Liver (tissue), 9 donors: ENCODE measurements around the gene OCA2. TPM values are rescaled to one million over a fixed set of nuclear protein-coding genes. Genes with fewer than 3 reads are reported as not detected.

Source experiments
- DNase-seq: peaks from one replicate; pipeline ENCODE4 v3.0.0-alpha.2; 2017; ENCODE audit warnings: low spot score
- H3K27ac ChIP-seq, 2 donors: one replicate each; pipeline ENCODE4 v1.7.0; 2013; ENCODE audit warnings: inconsistent platforms in 2 of 2, low read length in 2 of 2, control low read depth in 1 of 2, low read depth in 1 of 2, mild to moderate bottlenecking in 1 of 2
- H3K27me3 ChIP-seq, 4 donors: one replicate each; pipeline versions ENCODE4 v1.6.1 to v1.7.0; 2013; ENCODE audit warnings: low read length in 3 of 4, inconsistent platforms in 1 of 4, mild to moderate bottlenecking in 1 of 4, moderate library complexity in 1 of 4; ENCODE audit not compliant: control insufficient read depth in 4 of 4, insufficient read depth in 4 of 4
- H3K36me3 ChIP-seq, 4 donors: one replicate each; pipeline versions ENCODE4 v1.6.1 to v1.7.0; 2013; ENCODE audit warnings: low read length in 3 of 4, mild to moderate bottlenecking in 3 of 4, low read depth in 1 of 4, moderate library complexity in 1 of 4; ENCODE audit not compliant: control insufficient read depth in 4 of 4, insufficient read depth in 3 of 4
- H3K4me1 ChIP-seq, 4 donors: one replicate each; pipeline versions ENCODE4 v1.6.1 to v1.7.0; 2013; ENCODE audit warnings: low read length in 3 of 4, mild to moderate bottlenecking in 3 of 4, moderate library complexity in 1 of 4; ENCODE audit not compliant: control insufficient read depth in 4 of 4, insufficient read depth in 4 of 4
- H3K4me3 ChIP-seq, 3 donors: one replicate each; pipeline versions ENCODE4 v1.6.1 to v1.7.0; 2013; ENCODE audit warnings: low read length in 3 of 3, control low read depth in 1 of 3, low read depth in 1 of 3, mild to moderate bottlenecking in 1 of 3
- H3K9ac ChIP-seq, 2 donors: one replicate each; pipeline ENCODE4 v1.7.0; 2013; ENCODE audit warnings: low read length in 2 of 2, mild to moderate bottlenecking in 2 of 2, moderate library complexity in 2 of 2, control low read depth in 1 of 2, low read depth in 1 of 2
- H3K9me3 ChIP-seq, 4 donors: one replicate each; pipeline versions ENCODE4 v1.6.1 to v1.7.0; 2013; ENCODE audit warnings: low read length in 3 of 4; ENCODE audit not compliant: control insufficient read depth in 4 of 4
- CTCF ChIP-seq: fragments of 150-350 bp; IDR thresholded peaks from 2 replicates; pipeline ENCODE4 v1.5.1; 2017; ENCODE audit warnings: improper control_type of control experiment, low read depth, low read length; ENCODE audit not compliant: missing input control
- EGR1 ChIP-seq, 2 donors: IDR thresholded peaks; 2 replicates each; pipeline ENCODE4 v1.6.1; 2016 to 2018; ENCODE audit warnings: antibody characterized with exemption in 2 of 2, low read depth in 2 of 2
- FOXA1 ChIP-seq: IDR thresholded peaks from 2 replicates; pipeline ENCODE4 v1.6.1; 2016; ENCODE audit warnings: antibody characterized with exemption
- FOXA2 ChIP-seq: IDR thresholded peaks from 2 replicates; pipeline ENCODE4 v1.6.1; 2016; ENCODE audit warnings: antibody characterized with exemption
- GABPA ChIP-seq, 2 donors: IDR thresholded peaks in 1 of 2; conservative IDR thresholded peaks in 1 of 2; 2 replicates each; pipeline ENCODE4 v1.6.1; 2016; ENCODE audit warnings: antibody characterized with exemption in 2 of 2, mild to moderate bottlenecking in 1 of 2, moderate library complexity in 1 of 2
- HNF4A ChIP-seq, 2 donors: conservative IDR thresholded peaks; 2 replicates each; pipeline ENCODE4 v1.6.1; 2016; ENCODE audit warnings: antibody characterized with exemption in 2 of 2, mild to moderate bottlenecking in 2 of 2
- HNF4G ChIP-seq: IDR thresholded peaks from 2 replicates; pipeline ENCODE4 v1.6.1; 2016; ENCODE audit warnings: antibody characterized with exemption
- JUND ChIP-seq, 2 donors: IDR thresholded peaks; 2 replicates each; pipeline ENCODE4 v1.6.1; 2016; ENCODE audit warnings: antibody characterized with exemption in 2 of 2
- MAX ChIP-seq: IDR thresholded peaks from 2 replicates; pipeline ENCODE4 v1.6.1; 2016; ENCODE audit warnings: antibody characterized with exemption
- NR2F2 ChIP-seq: IDR thresholded peaks from 2 replicates; pipeline ENCODE4 v1.6.1; 2016; ENCODE audit warnings: antibody characterized with exemption
- RAD21 ChIP-seq, 2 donors: IDR thresholded peaks; 2 replicates each; pipeline ENCODE4 v1.6.1; 2016; ENCODE audit warnings: antibody characterized with exemption in 2 of 2, mild to moderate bottlenecking in 2 of 2
- RXRA ChIP-seq, 2 donors: IDR thresholded peaks; 2 replicates each; pipeline ENCODE4 v1.6.1; 2017 to 2018; ENCODE audit warnings: antibody characterized with exemption in 2 of 2, mild to moderate bottlenecking in 1 of 2
- SP1 ChIP-seq: IDR thresholded peaks from 2 replicates; pipeline ENCODE4 v1.6.1; 2018; ENCODE audit warnings: antibody characterized with exemption, mild to moderate bottlenecking
- TAF1 ChIP-seq: conservative IDR thresholded peaks from 2 replicates; pipeline ENCODE4 v1.6.1; 2016; ENCODE audit warnings: antibody characterized with exemption, mild to moderate bottlenecking
- YY1 ChIP-seq: IDR thresholded peaks from 2 replicates; pipeline ENCODE4 v1.6.1; 2016; ENCODE audit warnings: antibody characterized with exemption, mild to moderate bottlenecking
- WGBS: extraction: QIAGEN DNeasy Blood & Tissue Kit; methylation state at CpG from one replicate; pipeline ENCODE4 v1.1.7; 2013; 5-methylcytosine and 5-hydroxymethylcytosine counted together
- polyA plus RNA-seq, 2 donors: library from polyadenylated mRNA; stranded (reverse) in 1 of 2; unstranded in 1 of 2; fragments of 200-250 nt in 1 of 2; fragments of >200 nt in 1 of 2; fragmentation: Nextera tagmentation in 1 of 2; extraction: Ambion mirVana in 1 of 2; gene quantifications; one replicate each; pipeline versions ENCODE4 v1.2.1 to v1.2.3, GENCODE V29; 2013 to 2015
- total RNA-seq, 2 donors: library from RNA; depleted of rRNA; stranded (reverse); fragments of >200 nt; gene quantifications; one replicate each; pipeline ENCODE4 v1.2.3, GENCODE V29; 2014
- TF ChIP-seq, protein P1 (sequence below): IDR thresholded peaks from 2 replicates; pipeline ENCODE4 v1.6.1; 2016; ENCODE audit warnings: antibody characterized with exemption, mild to moderate bottlenecking
- TF ChIP-seq, protein P2 (sequence below): IDR thresholded peaks from 2 replicates; pipeline ENCODE4 v1.6.1; 2016; ENCODE audit warnings: antibody characterized with exemption
- TF ChIP-seq, protein P3 (sequence below): IDR thresholded peaks from 2 replicates; pipeline ENCODE4 v1.6.1; 2016; ENCODE audit warnings: antibody characterized with exemption
- donor health status: healthy.
- donor health status: healthy.
- donor health status: healthy.
- donor health status: healthy.
- donor health status: healthy.

Gene OCA2
- total and polyA plus RNA-seq, 4 donors = 0.02 to 0.56 (median 0.15) TPM

DNA sequence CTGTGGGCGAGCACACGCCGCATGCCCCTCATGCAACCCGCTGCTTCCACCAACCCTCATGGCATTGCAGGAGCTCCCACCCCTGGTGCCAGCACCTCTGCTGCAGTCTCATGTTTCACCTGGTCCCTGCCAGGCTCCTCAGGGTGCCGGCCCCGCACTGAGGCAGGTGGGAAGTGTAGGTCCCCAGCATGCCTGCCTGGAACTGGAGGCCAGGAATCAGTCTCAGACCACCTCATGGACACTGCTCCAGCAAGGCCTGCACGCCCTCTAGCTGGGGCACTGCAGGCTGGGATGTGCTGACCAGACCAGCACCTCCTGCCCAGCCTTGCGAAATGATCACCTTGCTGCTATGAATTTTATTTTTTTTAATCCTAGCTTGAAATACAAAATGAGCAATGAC lies 39.1 kb downstream of the OCA2 start:
- no peak for DNase-seq
- peaks cover 0 to 8% (median under 1%) of the 10 kb centered on the region in 4 donors for H3K9me3 ChIP-seq
- no peaks in the 10 kb centered on the region for H3K36me3 ChIP-seq
- no peak overlapping the region for H3K4me3 ChIP-seq
- TF ChIP-seq MAX (no peak), GABPA (IDR thresholded peaks at IDR 0.05 in 1 of 2, conservative IDR thresholded peaks at IDR 0.05 in 1 of 2) (no peak), CTCF (no peak), NR2F2 (no peak), HNF4A (conservative IDR thresholded peaks at IDR 0.05) (no peak), FOXA2 (no peak), JUND (IDR thresholded peaks at IDR 0.05) (no peak), FOXA1 (no peak), RXRA (IDR thresholded peaks at IDR 0.05) (no peak), RAD21 (IDR thresholded peaks at IDR 0.05) (no peak), HNF4G (no peak), SP1 (no peak), EGR1 (IDR thresholded peaks at IDR 0.05; ENCODE audit: low read depth in 2 of 2) (no peak), YY1 (no peak), TAF1 (no peak)
- TF ChIP-seq, protein P1, sequence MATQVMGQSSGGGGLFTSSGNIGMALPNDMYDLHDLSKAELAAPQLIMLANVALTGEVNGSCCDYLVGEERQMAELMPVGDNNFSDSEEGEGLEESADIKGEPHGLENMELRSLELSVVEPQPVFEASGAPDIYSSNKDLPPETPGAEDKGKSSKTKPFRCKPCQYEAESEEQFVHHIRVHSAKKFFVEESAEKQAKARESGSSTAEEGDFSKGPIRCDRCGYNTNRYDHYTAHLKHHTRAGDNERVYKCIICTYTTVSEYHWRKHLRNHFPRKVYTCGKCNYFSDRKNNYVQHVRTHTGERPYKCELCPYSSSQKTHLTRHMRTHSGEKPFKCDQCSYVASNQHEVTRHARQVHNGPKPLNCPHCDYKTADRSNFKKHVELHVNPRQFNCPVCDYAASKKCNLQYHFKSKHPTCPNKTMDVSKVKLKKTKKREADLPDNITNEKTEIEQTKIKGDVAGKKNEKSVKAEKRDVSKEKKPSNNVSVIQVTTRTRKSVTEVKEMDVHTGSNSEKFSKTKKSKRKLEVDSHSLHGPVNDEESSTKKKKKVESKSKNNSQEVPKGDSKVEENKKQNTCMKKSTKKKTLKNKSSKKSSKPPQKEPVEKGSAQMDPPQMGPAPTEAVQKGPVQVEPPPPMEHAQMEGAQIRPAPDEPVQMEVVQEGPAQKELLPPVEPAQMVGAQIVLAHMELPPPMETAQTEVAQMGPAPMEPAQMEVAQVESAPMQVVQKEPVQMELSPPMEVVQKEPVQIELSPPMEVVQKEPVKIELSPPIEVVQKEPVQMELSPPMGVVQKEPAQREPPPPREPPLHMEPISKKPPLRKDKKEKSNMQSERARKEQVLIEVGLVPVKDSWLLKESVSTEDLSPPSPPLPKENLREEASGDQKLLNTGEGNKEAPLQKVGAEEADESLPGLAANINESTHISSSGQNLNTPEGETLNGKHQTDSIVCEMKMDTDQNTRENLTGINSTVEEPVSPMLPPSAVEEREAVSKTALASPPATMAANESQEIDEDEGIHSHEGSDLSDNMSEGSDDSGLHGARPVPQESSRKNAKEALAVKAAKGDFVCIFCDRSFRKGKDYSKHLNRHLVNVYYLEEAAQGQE = no peak
- TF ChIP-seq, protein P2, sequence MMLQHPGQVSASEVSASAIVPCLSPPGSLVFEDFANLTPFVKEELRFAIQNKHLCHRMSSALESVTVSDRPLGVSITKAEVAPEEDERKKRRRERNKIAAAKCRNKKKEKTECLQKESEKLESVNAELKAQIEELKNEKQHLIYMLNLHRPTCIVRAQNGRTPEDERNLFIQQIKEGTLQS = no peak
- TF ChIP-seq, protein P3, sequence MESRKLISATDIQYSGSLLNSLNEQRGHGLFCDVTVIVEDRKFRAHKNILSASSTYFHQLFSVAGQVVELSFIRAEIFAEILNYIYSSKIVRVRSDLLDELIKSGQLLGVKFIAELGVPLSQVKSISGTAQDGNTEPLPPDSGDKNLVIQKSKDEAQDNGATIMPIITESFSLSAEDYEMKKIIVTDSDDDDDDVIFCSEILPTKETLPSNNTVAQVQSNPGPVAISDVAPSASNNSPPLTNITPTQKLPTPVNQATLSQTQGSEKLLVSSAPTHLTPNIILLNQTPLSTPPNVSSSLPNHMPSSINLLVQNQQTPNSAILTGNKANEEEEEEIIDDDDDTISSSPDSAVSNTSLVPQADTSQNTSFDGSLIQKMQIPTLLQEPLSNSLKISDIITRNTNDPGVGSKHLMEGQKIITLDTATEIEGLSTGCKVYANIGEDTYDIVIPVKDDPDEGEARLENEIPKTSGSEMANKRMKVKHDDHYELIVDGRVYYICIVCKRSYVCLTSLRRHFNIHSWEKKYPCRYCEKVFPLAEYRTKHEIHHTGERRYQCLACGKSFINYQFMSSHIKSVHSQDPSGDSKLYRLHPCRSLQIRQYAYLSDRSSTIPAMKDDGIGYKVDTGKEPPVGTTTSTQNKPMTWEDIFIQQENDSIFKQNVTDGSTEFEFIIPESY = no peak
- H3K27me3 ChIP-seq = no peaks in the 10 kb centered on the region
- H3K9ac ChIP-seq = no peak overlapping the region
- H3K4me1 ChIP-seq = peaks cover 0 to under 1% (median 0%) of the 10 kb centered on the region in 4 donors
- 94% methylated on average over 8 of the region's 8 CpGs for WGBS
- no peak overlapping the region for H3K27ac ChIP-seq

- Histone ChIP-seq H3K4me3 (no peak overlapping the region), H3K4me1 (no peaks in the 10 kb centered on the region), H3K27ac (no peak overlapping the region), H3K36me3 (no peaks in the 10 kb centered on the region), H3K9ac (no peak overlapping the region), H3K9me3 (no peaks in the 10 kb centered on the region), H3K27me3 (no peaks in the 10 kb centered on the region)
- WGBS = 91% methylated on average over 6 of the region's 6 CpGs
- TF ChIP-seq YY1 = no peak
- no peak for TF ChIP-seq EGR1 (IDR thresholded peaks at IDR 0.05; ENCODE audit: low read depth in 2 of 2)
- no peak for TF ChIP-seq SP1
- DNase-seq = no peak
These were observed 41.0 kb downstream of the OCA2 start for GRCh38 chr15:28058082-28058481.
